ENCODE results near the gene H6PD.
A peak's percentile ranks its signal among the peaks of the same experiment; 100 is the strongest.

H6PD gene

DNA sequence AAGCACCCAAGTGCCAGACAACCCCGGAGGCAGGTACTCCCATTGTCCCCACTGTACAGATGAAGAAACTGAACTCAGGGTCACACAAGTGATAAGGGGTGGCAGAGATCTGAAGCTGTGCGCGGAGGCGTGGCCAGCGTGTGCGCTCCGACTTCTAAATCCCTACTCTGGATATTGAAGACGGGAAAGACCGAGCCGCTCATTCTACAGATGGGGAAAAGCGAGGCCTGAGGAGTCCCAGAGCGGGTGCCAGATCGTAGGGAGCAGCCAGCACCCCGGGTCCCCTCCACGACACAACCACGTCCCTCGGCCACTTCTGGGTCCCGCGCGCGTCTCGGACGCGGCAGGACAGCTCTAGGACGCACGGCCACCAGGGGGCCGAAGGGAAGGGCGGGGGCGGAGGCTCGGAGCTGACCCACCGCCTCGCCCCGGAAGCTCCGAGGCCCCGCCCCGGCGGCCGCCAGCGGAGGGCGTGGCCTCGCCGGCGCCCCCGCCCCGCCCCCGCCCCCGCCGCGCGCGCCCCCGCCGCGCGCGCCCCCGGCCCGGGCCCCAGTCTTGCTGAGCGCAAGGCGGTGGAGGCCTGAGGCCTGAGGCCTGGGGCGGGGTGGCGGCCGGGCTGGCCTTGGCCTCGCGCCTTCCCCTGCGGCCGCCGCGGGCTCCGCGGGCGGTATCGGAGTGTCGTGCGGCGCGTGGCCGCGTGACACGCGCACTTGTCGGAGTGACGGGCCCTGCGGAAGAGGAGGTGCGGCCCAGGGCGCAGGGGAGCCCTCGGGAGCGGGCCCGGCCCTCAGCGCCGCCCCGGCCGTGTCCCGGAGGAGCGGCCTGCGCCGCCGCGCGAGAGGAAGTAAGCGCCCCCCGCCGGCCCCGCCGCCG is at the start of gene H6PD:
Gene H6PD (plus strand): TSS at position 552 of the 873 bp plus-strand sequence. CDS start 10,161 bp downstream, outside the sequence.
- H3K4me3 ChIP-seq (ENCODE audit: low read length): peak within 1 kb of the TSS; percentile 66
- TF ChIP-seq, protein P1, sequence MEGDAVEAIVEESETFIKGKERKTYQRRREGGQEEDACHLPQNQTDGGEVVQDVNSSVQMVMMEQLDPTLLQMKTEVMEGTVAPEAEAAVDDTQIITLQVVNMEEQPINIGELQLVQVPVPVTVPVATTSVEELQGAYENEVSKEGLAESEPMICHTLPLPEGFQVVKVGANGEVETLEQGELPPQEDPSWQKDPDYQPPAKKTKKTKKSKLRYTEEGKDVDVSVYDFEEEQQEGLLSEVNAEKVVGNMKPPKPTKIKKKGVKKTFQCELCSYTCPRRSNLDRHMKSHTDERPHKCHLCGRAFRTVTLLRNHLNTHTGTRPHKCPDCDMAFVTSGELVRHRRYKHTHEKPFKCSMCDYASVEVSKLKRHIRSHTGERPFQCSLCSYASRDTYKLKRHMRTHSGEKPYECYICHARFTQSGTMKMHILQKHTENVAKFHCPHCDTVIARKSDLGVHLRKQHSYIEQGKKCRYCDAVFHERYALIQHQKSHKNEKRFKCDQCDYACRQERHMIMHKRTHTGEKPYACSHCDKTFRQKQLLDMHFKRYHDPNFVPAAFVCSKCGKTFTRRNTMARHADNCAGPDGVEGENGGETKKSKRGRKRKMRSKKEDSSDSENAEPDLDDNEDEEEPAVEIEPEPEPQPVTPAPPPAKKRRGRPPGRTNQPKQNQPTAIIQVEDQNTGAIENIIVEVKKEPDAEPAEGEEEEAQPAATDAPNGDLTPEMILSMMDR (IDR thresholded peaks at IDR 0.05; ENCODE audit: insufficient read depth, low read depth, low read length, missing control alignments): peak; percentile 45
- peak; percentile 80 for DNase-seq (ENCODE audit: low read depth)

GRCh38 chr1:9186082-9186859 is 48.3 kb upstream of the H6PD start:
- TF ChIP-seq, protein P1 (IDR thresholded peaks at IDR 0.05; ENCODE audit: insufficient read depth, low read depth, low read length, missing control alignments): no peak
- no peak overlapping the region for H3K4me3 ChIP-seq (ENCODE audit: low read length)
- DNase-seq (ENCODE audit: low read depth): no peak

GRCh38 chr1:9187004-9187403 is 47.6 kb upstream of the H6PD start:
- TF ChIP-seq, protein P1 (IDR thresholded peaks at IDR 0.05; ENCODE audit: insufficient read depth, low read depth, low read length, missing control alignments): no peak
- no peak overlapping the region for H3K4me3 ChIP-seq (ENCODE audit: low read length)
- no peak for DNase-seq (ENCODE audit: low read depth)

- TF ChIP-seq, protein P1 (IDR thresholded peaks at IDR 0.05; ENCODE audit: insufficient read depth, low read depth, low read length, missing control alignments): no peak
- H3K4me3 ChIP-seq (ENCODE audit: low read length): no peak overlapping the region
- no peak for DNase-seq (ENCODE audit: low read depth)
These were observed 44.3 kb upstream of the H6PD start for GRCh38 chr1:9190234-9190633.

GRCh38 chr1:9191231-9191630 is 43.3 kb upstream of the H6PD start:
- DNase-seq (ENCODE audit: low read depth): no peak
- H3K4me3 ChIP-seq (ENCODE audit: low read length): no peak overlapping the region
- TF ChIP-seq, protein P1 (IDR thresholded peaks at IDR 0.05; ENCODE audit: insufficient read depth, low read depth, low read length, missing control alignments): no peak

- no peak overlapping the region for H3K4me3 ChIP-seq (ENCODE audit: low read length)
- TF ChIP-seq, protein P1 (IDR thresholded peaks at IDR 0.05; ENCODE audit: insufficient read depth, low read depth, low read length, missing control alignments): no peak
- DNase-seq (ENCODE audit: low read depth): no peak
These were observed 41.9 kb upstream of the H6PD start for GRCh38 chr1:9192578-9193232.

Measured in epithelial cell of esophagus (primary cell).